ENCODE data around the gene ARMC9.

The ARMC9 gene

GRCh38 chr2:231383416-231384108 is 185.1 kb downstream of the ARMC9 start:
- DNase-seq (no peak), ATAC-seq (no peak)

DNA sequence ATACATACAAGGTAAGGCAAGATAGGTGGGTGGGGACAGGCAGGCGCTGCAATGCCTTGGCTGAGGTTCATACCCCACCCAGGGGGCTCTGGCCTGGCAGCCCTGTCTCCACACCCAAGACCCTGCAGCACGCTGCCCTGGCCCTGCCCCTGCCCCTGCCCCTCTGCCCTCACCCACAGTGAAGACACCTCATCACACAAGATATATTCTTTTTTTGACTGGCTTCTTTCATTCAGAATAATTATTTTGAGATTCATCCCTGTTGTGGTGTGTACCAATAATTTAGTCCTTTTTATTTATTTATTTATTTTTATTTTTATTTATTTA is 185.6 kb downstream of the ARMC9 start:
- no peak for DNase-seq
- ATAC-seq = no peak

- no peak for ATAC-seq
- no peak for DNase-seq
Observed at GRCh38 chr2:231384970-231385369, 186.5 kb downstream of the ARMC9 start.

GRCh38 chr2:231385429-231385828 is 187.0 kb downstream of the ARMC9 start:
- no peak for ATAC-seq

DNA sequence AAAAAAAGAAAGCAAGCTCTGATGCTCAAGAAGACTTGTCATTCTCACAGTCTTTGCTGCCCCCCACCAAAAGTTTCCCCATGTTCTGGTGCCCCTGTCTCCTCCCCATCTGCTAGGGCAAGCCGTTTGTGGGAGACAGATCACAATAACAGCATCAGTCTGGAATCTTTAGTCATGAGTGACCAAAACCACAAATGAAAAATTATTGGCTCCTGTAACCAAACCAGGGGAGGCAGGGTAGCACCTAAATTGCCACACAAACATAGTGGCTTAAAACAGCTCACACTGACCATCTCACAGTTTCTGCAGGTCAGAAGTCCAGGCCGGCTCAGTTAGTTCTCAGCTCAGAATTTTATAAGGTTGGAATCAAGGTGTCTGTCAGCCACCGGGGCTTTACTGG is 188.0 kb downstream of the ARMC9 start:
- ATAC-seq = no peak
- no peak for DNase-seq

More at GRCh38 chr2:231385429-231385828, 187.0 kb downstream of the ARMC9 start:
- no peak for DNase-seq

DNA sequence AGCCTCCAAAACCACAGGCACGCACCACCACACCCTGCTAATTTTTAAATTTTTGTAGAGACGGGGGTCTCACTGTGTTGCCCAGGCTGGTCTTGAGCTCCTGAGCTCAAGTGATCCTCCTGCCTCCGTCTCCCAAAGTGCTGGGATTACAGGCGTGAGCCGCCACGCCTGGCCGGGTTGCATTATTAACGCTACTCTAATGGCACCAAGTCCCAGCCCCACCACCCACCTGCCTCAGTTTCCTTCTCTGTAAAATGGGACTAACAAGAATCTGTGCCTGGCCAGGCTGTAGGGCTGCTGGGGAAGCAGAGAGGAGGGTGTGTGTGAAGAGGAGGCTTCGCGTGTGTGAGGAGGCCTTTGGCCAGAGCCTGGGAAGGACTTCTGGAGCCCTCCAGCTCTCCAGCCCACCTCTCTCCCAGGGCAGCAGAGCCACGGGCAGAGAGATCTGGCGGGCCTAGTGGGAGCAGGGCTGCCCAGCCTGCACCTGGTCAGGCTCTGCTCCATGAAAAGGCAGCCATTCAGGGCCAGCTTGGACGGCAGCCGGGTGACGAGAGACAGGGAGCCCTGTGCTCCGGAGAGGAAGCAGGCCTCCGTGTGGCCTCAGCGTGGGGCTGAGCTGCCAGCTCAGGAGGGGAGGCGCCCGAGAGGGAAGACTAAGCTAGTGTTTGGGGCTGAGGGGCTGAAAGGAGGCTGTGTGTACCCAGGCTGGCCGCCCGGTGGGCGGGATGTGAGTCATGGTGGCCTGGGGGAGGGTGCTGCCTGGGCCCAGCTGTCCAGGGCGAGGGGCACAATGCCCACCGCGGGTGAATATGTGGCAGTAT is 189.7 kb downstream of the ARMC9 start:
- ATAC-seq = peak; percentile 21
- DNase-seq = no peak

- ATAC-seq (no peak), DNase-seq (no peak)
Observed at GRCh38 chr2:231388725-231389346, 190.4 kb downstream of the ARMC9 start.

DNA sequence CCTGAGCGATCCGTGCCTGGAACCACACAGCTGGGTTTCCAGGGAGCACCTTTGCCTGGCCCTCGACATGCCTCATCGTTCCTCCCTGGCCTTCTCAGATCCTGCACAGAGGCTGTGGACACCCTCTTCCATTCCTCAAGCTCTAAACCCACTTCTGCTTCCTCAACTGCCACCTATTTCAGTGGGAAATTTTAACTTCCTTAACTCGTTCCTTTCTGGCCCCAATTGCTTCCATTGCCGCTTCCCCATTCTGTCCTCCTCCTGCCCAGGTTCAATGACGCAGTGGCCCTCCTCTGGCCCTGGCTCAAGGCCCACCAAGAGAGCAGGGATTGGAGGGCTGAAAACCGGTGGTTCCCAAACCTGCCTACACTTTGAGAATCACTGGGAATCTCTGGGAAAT is 192.2 kb downstream of the ARMC9 start:
- ATAC-seq (no peak), DNase-seq (no peak)

DNA sequence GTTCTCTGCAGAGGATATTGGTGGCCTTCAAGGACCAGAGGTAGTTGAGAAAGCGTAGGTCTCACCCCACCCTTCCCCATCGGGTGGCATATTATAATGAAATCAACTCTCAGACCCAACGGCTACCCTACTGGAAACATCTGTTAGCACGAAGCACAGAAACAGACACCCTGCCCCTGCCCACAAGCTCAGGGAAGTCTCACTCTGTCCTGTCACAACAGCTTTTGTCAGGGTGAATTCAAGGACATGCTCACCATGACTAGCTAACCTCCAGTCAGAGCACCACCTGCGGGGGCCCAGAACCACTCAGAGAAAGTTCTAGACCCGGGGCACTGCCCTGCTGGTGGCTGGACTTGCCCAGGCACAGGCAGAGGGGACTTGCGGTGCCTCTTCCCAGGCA is 193.6 kb downstream of the ARMC9 start:
- DNase-seq (no peak), ATAC-seq (no peak)

DNA sequence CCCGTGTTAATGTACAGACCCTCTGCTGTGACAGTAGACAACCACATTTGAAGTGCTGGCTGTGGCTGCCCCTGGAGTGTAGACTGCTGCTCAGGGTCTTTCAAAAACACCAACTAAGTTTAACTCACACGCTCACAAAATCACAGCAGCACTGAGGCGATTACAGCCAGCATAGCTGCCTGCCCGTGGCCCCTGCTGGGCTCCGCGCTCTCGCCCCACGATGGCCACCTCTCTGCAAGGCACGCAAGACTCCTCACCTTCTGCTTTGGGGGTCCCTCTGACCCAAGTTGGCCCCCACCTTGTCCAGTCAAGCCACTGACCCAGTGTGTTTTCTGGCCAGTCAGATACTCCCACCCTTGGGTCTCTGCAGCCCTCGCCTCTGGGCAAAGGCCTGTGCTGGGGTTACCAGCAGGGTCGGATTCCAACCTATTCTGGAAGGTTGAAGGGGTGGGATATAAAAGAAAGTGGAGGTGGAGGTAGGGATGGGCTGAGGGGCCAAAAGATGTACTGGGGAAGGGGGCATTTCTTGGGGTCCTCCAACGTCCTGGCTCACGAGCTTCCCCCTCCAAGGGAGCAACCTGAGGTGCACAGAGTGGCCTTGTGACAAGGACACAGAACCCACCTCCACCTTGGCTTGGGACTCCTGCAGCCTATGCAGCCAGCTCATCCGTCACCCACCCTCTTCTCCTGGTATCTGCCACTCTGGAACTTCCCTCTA is 194.2 kb downstream of the ARMC9 start:
- DNase-seq (no peak), ATAC-seq (no peak)

- peak; percentile 60 for DNase-seq
- ATAC-seq = peak; percentile 65
Observed at GRCh38 chr2:231393149-231394131, 195.0 kb downstream of the ARMC9 start.

DNA sequence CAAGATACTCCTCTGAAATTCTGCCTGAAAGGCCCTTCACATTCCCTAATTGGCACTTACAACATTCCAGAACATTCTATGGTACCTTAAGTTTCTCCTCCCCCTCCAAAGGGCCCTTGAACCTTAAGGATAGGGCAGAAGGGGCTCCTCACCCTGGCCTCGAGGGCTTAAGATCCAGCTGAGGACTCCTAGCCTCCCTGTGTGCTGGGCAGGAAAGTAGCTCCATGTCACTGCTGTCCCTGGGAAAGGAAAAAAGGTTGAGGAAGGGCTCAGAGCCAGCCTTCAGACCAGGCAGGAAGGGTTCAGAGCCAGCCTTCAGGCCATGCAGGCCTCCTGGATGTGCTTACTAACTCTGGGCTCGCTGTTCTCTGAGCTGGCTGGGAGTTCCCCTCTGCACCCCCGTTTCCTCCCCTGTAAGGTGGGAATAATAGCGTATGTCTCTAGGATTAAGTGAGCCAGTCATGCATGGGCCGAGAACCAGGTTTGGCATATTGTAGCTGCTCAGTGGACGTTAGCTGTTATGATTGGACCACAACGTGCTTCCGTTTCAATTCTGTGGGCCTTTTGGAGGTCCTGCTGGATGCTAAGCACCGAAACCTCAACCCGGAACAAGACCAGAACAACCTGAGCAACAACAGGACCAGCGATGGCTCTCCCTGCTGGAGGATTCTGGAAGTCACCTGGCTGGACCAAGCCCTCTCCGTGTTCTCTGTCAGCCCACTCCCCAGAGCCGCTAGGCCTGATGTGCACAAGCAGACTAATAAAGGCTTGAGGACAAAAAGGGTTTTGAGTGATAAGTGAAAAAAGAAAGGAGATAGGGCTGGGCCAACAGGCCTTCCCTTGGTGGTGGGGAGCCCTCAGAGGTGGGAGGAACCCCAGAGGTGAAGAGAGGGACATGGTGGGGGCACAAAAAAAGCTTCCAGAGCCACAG is 196.0 kb downstream of the ARMC9 start:
- ATAC-seq (no peak), DNase-seq (peak; percentile 20)

DNA sequence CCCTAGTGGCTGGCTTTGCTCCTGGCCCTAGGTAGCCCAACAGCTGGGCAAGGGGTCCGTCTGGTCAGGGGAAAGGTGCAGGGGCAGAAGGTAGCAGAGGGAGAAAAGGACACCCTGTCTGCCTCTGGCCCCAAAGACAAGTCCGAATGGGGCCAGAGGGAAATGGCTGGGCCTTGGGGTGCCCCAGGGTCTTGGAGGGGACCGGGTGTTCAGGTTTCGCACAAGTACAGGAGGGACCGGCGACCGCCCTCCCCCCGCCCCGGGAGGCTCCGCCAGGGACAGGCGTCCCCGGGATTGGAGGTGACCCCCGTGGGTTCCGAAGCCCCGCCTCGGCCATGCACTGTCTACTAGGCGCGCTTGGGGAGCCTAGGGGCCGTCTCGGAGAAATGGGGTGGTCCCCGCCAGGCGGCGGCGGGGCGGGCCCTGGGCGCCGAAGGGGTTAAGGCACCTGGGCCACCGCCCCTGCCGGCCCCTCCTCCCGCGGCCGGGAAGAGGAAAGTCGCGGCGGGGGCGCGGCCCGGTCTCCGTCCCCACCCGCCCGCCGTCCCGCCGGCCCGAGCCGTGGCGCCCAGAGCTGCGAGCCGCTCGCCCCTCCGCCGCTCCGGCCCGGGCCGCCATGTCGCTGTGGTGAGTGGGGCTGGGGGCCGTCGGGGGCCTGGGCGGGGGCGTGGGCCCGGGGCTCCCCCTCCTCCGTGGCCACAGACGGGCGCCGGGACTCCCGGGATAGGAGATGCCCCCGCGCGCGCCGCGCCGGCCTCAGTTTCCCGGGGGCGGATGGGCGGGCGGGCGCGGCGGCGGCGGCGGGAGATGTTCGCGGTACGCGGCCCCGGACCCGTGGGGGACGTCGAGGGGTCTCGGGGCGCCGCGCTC is 197.0 kb downstream of the ARMC9 start, which contains the start of gene B3GNT7:
Gene B3GNT7, plus strand, starts transcription at position 523 of the 870 bp plus-strand sequence. Its CDS starts 94 bp downstream, at position 617.
- ATAC-seq (no peak), DNase-seq (peak; percentile 15)

GRCh38 chr2:231396058-231396821 is 197.8 kb downstream of the ARMC9 start:
- DNase-seq (no peak), ATAC-seq (no peak)

DNA sequence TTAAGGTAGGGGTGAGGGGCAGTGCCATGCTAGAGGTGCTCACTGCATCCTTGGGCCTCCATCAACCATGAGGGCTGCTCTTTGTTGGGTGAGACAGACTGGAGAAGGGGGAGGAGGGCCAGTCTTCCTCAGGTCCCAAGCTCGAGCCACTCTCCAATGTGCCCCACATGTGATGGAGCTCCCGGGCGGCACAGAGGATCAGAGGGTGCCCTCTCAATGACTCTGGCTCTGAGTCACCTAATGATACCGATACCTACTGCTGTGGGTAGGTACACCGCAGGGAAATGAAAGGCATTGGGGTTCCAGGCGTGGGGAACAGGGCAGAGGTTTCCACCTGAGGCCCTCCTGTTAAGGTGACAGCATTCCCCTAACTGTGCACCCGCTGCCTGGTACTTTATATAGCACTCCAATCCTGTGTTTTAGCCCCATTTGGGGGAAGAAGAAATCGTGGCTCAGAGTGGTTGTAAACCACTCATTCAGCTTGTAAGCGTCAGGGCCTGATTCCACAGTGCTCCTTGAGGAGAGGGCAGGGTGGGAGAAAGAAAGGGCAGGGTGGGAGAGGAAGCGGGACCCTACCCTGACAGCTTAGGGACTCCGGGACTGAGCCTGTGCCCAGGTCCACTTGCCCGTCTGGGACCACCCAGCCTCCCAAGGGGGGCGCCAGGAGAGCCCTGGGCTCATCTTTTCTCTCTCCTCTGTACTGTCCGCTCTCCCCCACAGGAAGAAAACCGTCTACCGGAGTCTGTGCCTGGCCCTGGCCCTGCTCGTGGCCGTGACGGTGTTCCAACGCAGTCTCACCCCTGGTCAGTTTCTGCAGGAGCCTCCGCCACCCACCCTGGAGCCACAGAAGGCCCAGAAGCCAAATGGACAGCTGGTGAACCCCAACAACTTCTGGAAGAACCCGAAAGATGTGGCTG is 198.8 kb downstream of the ARMC9 start:
- peak; percentile 26 for DNase-seq
- peak; percentile 66 for ATAC-seq

GRCh38 chr2:231397928-231398294 is 199.5 kb downstream of the ARMC9 start:
- no peak for DNase-seq
- ATAC-seq = no peak

DNA sequence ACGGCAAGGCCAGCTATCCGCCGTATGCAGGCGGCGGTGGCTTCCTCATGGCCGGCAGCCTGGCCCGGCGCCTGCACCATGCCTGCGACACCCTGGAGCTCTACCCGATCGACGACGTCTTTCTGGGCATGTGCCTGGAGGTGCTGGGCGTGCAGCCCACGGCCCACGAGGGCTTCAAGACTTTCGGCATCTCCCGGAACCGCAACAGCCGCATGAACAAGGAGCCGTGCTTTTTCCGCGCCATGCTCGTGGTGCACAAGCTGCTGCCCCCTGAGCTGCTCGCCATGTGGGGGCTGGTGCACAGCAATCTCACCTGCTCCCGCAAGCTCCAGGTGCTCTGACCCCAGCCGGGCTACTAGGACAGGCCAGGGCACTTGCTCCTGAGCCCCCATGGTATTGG is 200.2 kb downstream of the ARMC9 start:
- ATAC-seq (no peak), DNase-seq (no peak)
